Trophoblast cell (in vitro differentiated cells and primary cell): Measurements from ENCODE around the gene TAF13.
A peak's percentile ranks its signal among the peaks of the same experiment; 100 is the strongest.

Source experiments
- DNase-seq, 2 donors: peaks; one replicate each; pipeline ENCODE4 v3.0.0-alpha.2; 2016
- H2AFZ ChIP-seq: 2 replicates; pipeline ENCODE4 v1.6.1; 2013; ENCODE audit warnings: low read length, moderate library complexity, mild to moderate bottlenecking; ENCODE audit not compliant: insufficient read depth, poor library complexity
- H2AK5ac ChIP-seq: 2 replicates; pipeline ENCODE4 v1.6.1; 2013; ENCODE audit warnings: mild to moderate bottlenecking, low read length
- H2BK120ac ChIP-seq: 2 replicates; pipeline ENCODE4 v1.6.1; 2013; ENCODE audit warnings: low read length, mild to moderate bottlenecking, moderate library complexity; ENCODE audit not compliant: insufficient read depth, poor library complexity
- H2BK12ac ChIP-seq: 2 replicates; pipeline ENCODE4 v1.6.1; 2013; ENCODE audit warnings: mild to moderate bottlenecking, low read length, moderate library complexity
- H2BK5ac ChIP-seq: 2 replicates; pipeline ENCODE4 v1.6.1; 2013; ENCODE audit warnings: low read length, low read depth, moderate library complexity, mild to moderate bottlenecking; ENCODE audit not compliant: poor library complexity
- H3K14ac ChIP-seq: 2 replicates; pipeline ENCODE4 v1.6.1; 2013; ENCODE audit warnings: mild to moderate bottlenecking, low read length
- H3K18ac ChIP-seq: 2 replicates; pipeline ENCODE4 v1.6.1; 2013; ENCODE audit warnings: mild to moderate bottlenecking, low read length
- H3K23ac ChIP-seq: 2 replicates; pipeline ENCODE4 v1.6.1; 2013; ENCODE audit warnings: low read length
- H3K27ac ChIP-seq: 2 replicates; pipeline ENCODE4 v1.5.1; 2013; ENCODE audit warnings: low read depth, mild to moderate bottlenecking, inconsistent platforms, low read length, moderate library complexity
- H3K27me3 ChIP-seq: 2 replicates; pipeline ENCODE4 v1.6.1; 2013; ENCODE audit warnings: inconsistent platforms, mild to moderate bottlenecking, low read length, moderate library complexity; ENCODE audit not compliant: insufficient read depth
- H3K36me3 ChIP-seq, 2 experiments: 1 replicate in 1 of 2; 2 replicates in 1 of 2; pipeline ENCODE4 v1.6.1; 2013; ENCODE audit warnings: low read length in 2 of 2, mild to moderate bottlenecking in 2 of 2, moderate library complexity in 1 of 2; ENCODE audit not compliant: insufficient read depth in 2 of 2, control insufficient read depth in 1 of 2
- H3K4ac ChIP-seq: 2 replicates; pipeline ENCODE4 v1.6.1; 2013; ENCODE audit warnings: low read depth, mild to moderate bottlenecking, low read length, moderate library complexity
- H3K4me1 ChIP-seq, 2 experiments: 1 replicate in 1 of 2; 2 replicates in 1 of 2; pipeline ENCODE4 v1.6.1; 2013; ENCODE audit warnings: low read length in 2 of 2, mild to moderate bottlenecking in 2 of 2, moderate library complexity in 1 of 2; ENCODE audit not compliant: insufficient read depth in 2 of 2, control insufficient read depth in 1 of 2
- H3K4me2 ChIP-seq: 2 replicates; pipeline ENCODE4 v1.6.1; 2013; ENCODE audit warnings: inconsistent platforms, mild to moderate bottlenecking, low read length, moderate library complexity
- H3K4me3 ChIP-seq: 2 replicates; pipeline ENCODE4 v1.5.1; 2013; ENCODE audit warnings: mild to moderate bottlenecking, low read depth, low read length, inconsistent platforms
- H3K79me1 ChIP-seq: one replicate; pipeline ENCODE4 v1.6.1; 2013; ENCODE audit warnings: low read length
- H3K79me2 ChIP-seq: 2 replicates; pipeline ENCODE4 v1.6.1; 2013; ENCODE audit warnings: low read length, mild to moderate bottlenecking; ENCODE audit not compliant: control insufficient read depth, insufficient read depth, poor library complexity
- H3K9ac ChIP-seq: 2 replicates; pipeline ENCODE4 v1.6.1; 2013; ENCODE audit warnings: mild to moderate bottlenecking, low read length
- H3K9me3 ChIP-seq: 2 replicates; pipeline ENCODE4 v1.6.1; 2013; ENCODE audit warnings: low read depth, mild to moderate bottlenecking, control low read depth, inconsistent platforms, low read length; ENCODE audit not compliant: insufficient read depth
- H4K12ac ChIP-seq: 2 replicates; pipeline ENCODE4 v1.6.1; 2013; ENCODE audit warnings: low read depth, mild to moderate bottlenecking, low read length, moderate library complexity
- H4K8ac ChIP-seq: 2 replicates; pipeline ENCODE4 v1.6.1; 2013; ENCODE audit warnings: low read depth, mild to moderate bottlenecking, low read length, moderate library complexity
- H4K91ac ChIP-seq: one replicate; pipeline ENCODE4 v1.6.1; 2013; ENCODE audit warnings: low read depth, mild to moderate bottlenecking, low read length, moderate library complexity
- WGBS: extraction: QIAGEN DNeasy Blood & Tissue Kit; methylation state at CpG from one replicate; pipeline ENCODE4 v1.1.7; 2013; ENCODE audit warnings: missing lambda C conversion rate; ENCODE audit not compliant: insufficient read length, insufficient coverage; ENCODE audit errors: extremely low coverage; 5-methylcytosine and 5-hydroxymethylcytosine counted together

Gene TAF13

DNA sequence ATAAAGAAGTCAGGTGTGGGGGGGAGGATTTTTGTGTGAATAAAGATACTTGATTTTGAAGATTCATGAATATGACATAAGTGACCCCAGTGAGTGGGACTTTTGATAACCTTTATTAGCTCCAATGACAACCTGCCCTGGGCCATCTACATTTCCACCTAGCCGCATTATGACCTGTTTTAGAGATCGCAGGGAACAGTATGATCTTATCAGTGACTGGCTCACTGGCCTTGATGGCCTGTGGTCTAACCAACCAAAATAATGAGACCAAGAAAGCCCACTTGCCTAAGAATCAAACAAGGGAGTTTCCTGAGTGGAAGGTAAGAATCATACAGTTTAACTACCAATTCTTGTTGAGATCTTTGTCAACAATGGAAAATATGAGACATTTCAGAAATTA, 39.9 kb upstream of the TAF13 start:
- Histone ChIP-seq H3K18ac (no peak overlapping the region), H2AK5ac (no peak overlapping the region), H2BK5ac (no peak overlapping the region), H3K14ac (no peak overlapping the region), H3K4me1 (peaks cover 4 to 7% of the 10 kb centered on the region in 2 experiments), H3K23ac (no peak overlapping the region), H4K8ac (no peak overlapping the region), H3K4me3 (no peak overlapping the region), H3K9me3 (peaks cover 2% of the 10 kb centered on the region), H3K9ac (no peak overlapping the region), H3K79me2 (no peaks in the 10 kb centered on the region), H4K91ac (no peak overlapping the region), H3K27ac (no peak overlapping the region), H4K12ac (no peak overlapping the region), H2BK12ac (no peak overlapping the region), H3K27me3 (peaks cover 18% of the 10 kb centered on the region), H2AFZ (no peak overlapping the region), H2BK120ac (no peak overlapping the region), H3K36me3 (no peaks in the 10 kb centered on the region), H3K4me2 (no peak overlapping the region), H3K79me1 (no peaks in the 10 kb centered on the region), H3K4ac (no peak overlapping the region)
- no peak for DNase-seq
- WGBS, result no CpG with 5 or more reads among the region's 2 CpGs

DNA sequence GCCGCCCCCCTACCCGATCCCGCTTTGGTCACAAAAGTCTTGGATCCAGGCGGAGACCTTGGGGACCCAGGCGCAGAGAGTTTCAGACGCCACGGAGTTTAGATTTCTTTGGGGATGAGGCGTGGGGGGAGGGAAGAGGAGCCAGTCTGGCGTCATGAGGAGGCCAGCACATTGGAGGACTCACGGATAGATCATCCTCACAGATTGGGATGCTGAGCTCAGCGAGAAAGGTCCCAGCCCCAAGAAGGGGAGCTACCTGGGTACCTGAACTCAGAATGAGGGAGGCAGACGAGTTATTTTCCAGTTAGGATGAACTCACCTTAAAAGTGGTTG, 38.5 kb upstream of the TAF13 start:
- Histone ChIP-seq H2BK5ac (no peak overlapping the region), H2BK120ac (no peak overlapping the region), H2BK12ac (no peak overlapping the region), H2AFZ (peak overlapping the region; percentile 13), H3K27me3 (peaks cover 18% of the 10 kb centered on the region), H3K36me3 (no peaks in the 10 kb centered on the region), H3K9ac (no peak overlapping the region), H3K23ac (no peak overlapping the region), H3K4me3 (no peak overlapping the region), H2AK5ac (no peak overlapping the region), H3K79me1 (no peaks in the 10 kb centered on the region), H3K14ac (no peak overlapping the region), H4K8ac (no peak overlapping the region), H4K12ac (no peak overlapping the region), H4K91ac (no peak overlapping the region), H3K27ac (no peak overlapping the region), H3K4ac (no peak overlapping the region), H3K9me3 (peaks cover 2% of the 10 kb centered on the region), H3K4me2 (peak overlapping the region; percentile 54), H3K18ac (no peak overlapping the region), H3K79me2 (no peaks in the 10 kb centered on the region), H3K4me1 (peaks cover 4 to 7% of the 10 kb centered on the region in 2 experiments)
- no peak for DNase-seq
- WGBS, result no CpG with 5 or more reads among the region's 12 CpGs

GRCh38 chr1:109113590-109114341, 38.0 kb upstream of the TAF13 start, which contains the start of gene ELAPOR1:
Gene ELAPOR1, plus strand, starts transcription at chr1:109114115. Its CDS starts 69 bp downstream, at chr1:109114184.
- Histone ChIP-seq H3K18ac (no peak within 1 kb of the TSS), H3K9me3 (peaks cover 2% of the 10 kb centered on the region), H3K4me1 (peaks cover 4 to 7% of the 10 kb centered on the region in 2 experiments), H3K14ac (no peak within 1 kb of the TSS), H2AK5ac (no peak within 1 kb of the TSS), H3K9ac (no peak within 1 kb of the TSS), H3K4me2 (peak within 1 kb of the TSS; percentile 54), H4K8ac (no peak within 1 kb of the TSS), H3K4ac (no peak within 1 kb of the TSS), H4K12ac (no peak within 1 kb of the TSS), H3K4me3 (peak within 1 kb of the TSS; percentile 57), H2BK12ac (no peak within 1 kb of the TSS), H3K27ac (no peak within 1 kb of the TSS), H3K36me3 (no peaks in the 10 kb centered on the region), H2BK120ac (no peak within 1 kb of the TSS), H4K91ac (no peak within 1 kb of the TSS), H2AFZ (peak within 1 kb of the TSS; percentile 30), H3K27me3 (peaks cover 18% of the 10 kb centered on the region), H3K79me1 (no peaks in the 10 kb centered on the region), H2BK5ac (no peak within 1 kb of the TSS), H3K79me2 (no peaks in the 10 kb centered on the region), H3K23ac (no peak within 1 kb of the TSS)
- DNase-seq, result peak; percentile 27 to 42
- WGBS, result no CpG with 5 or more reads among the region's 56 CpGs

GRCh38 chr1:109112652-109113285, 37.0 kb upstream of the TAF13 start:
- no peak overlapping the region for H3K18ac ChIP-seq
- H3K27me3 ChIP-seq, result peaks cover 18% of the 10 kb centered on the region
- H3K27ac ChIP-seq, result no peak overlapping the region
- H2AFZ ChIP-seq, result no peak overlapping the region
- H4K8ac ChIP-seq, result no peak overlapping the region
- H4K91ac ChIP-seq, result no peak overlapping the region
- no peak overlapping the region for H3K14ac ChIP-seq
- H2BK5ac ChIP-seq, result no peak overlapping the region
- peaks cover 4 to 7% of the 10 kb centered on the region in 2 experiments for H3K4me1 ChIP-seq
- no peaks in the 10 kb centered on the region for H3K36me3 ChIP-seq
- no CpG with 5 or more reads among the region's 31 CpGs for WGBS
- H2BK120ac ChIP-seq, result no peak overlapping the region
- no peak overlapping the region for H2BK12ac ChIP-seq
- H3K79me1 ChIP-seq, result no peaks in the 10 kb centered on the region
- no peak overlapping the region for H3K23ac ChIP-seq
- H3K4me2 ChIP-seq, result peak overlapping the region; percentile 40
- H3K4ac ChIP-seq, result no peak overlapping the region
- no peak overlapping the region for H3K4me3 ChIP-seq
- no peak overlapping the region for H3K9ac ChIP-seq
- no peak overlapping the region for H4K12ac ChIP-seq
- DNase-seq, result peak; percentile 93 to 97
- H3K79me2 ChIP-seq, result no peaks in the 10 kb centered on the region
- no peak overlapping the region for H2AK5ac ChIP-seq
- H3K9me3 ChIP-seq, result peaks cover 2% of the 10 kb centered on the region
